Astrocyte of the cerebellum (primary cell): ENCODE results near the gene AKT2.
A peak's percentile ranks its signal among the peaks of the same experiment; 100 is the strongest.

Experiments
- DNase-seq: peaks from one replicate; pipeline ENCODE4 v3.0.0-alpha.2; 2011; ENCODE audit warnings: low read depth
- H3K4me3 ChIP-seq: 2 replicates; pipeline ENCODE4 v1.5.1; 2011; ENCODE audit warnings: mild to moderate bottlenecking, low read depth, low read length, moderate library complexity
- CTCF ChIP-seq: IDR thresholded peaks from 2 replicates; pipeline ENCODE4 v1.5.1; 2012; ENCODE audit warnings: low read length, low read depth, moderate library complexity, mild to moderate bottlenecking; ENCODE audit errors: missing control alignments
- in situ Hi-C: cut with HindIII; loops from 2 replicates; pipeline ENCODE4 v1.10.0; 2017; ENCODE audit warnings: low sequenced_read_pairs

The AKT2 gene

DNA sequence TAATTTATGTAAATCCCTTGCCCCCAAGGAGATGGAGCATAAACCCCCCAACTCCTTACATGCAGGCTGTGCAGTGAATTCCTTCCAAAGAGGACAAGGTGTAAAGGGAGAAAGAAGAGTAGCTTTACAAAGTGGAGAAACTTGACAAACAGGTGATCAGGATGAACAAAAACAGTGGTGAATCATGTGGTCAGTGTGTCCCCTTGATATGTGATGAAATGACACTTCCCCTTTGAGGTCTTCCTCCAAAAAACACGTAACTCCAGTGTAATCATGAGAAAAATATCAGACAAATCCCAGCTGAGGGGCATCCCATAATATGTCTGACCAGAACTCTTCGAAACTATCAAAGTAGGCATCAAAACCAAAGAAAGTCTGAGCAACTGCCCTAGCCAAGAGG lies 29.5 kb upstream of the AKT2 start:
- in situ Hi-C loops, result no loop called here
- H3K4me3 ChIP-seq, result no peak overlapping the region
- no peak for TF ChIP-seq CTCF
- no peak for DNase-seq

DNA sequence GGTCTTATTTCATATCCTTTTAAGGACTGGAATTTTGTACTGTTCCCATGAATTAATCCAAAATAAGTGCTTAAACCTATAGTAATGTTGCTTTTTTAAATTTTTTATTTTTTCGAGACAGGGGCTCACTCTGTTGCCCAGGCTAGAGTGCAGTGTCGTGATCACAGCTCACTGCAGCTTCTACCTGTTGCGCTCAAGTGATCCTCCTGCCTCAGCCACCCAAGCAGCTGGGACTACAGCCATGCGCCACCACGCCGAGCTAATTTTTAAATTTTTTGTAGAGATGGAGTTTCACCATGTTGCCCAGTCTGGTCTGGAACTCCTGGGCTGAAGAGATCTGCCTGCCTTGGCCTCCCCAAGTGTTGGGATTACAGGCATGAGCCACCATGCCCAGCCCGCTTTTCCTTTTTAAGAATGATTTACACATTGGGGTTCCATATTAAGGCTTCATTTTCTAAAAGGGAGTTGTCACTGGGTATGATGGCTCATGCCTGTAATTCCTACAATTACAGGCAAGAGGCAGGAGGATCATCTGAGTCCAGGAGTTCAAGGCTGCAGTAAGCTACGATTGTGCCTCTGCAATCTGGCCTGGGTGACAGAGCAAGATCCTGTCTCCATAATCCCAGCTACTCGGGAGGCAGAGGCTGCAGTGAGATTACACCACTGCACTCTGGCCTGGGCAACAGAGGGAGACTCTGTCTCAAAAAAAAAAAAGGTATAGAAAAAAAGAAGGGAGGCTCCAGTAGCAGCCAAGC lies 28.3 kb upstream of the AKT2 start:
- DNase-seq, result no peak
- in situ Hi-C loops, result no loop called here
- no peak for TF ChIP-seq CTCF
- no peak overlapping the region for H3K4me3 ChIP-seq

DNA sequence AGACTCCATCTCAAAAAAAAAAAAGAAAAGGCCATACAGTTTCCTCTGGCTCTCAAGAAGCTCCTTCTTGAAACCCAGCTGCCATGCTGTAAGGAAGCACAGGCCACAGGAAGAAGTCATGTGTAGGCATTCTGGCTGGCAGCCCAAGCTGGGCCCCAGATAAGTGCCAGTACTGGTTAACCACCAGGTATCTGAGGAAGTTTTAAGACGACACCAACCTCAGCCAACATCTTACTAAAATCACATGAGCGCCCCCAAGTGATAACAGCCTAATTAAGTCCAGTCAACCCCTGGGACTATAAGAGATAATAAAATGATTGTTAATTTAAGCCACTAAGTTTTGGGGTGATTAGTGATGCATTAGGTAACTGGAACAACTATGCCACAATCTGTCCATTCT lies 27.4 kb upstream of the AKT2 start:
- in situ Hi-C loops, result no loop called here
- DNase-seq, result no peak
- H3K4me3 ChIP-seq, result no peak overlapping the region
- no peak for TF ChIP-seq CTCF

GRCh38 chr19:40309666-40310065 lies 24.5 kb upstream of the AKT2 start:
- DNase-seq, result no peak
- TF ChIP-seq CTCF, result no peak
- H3K4me3 ChIP-seq, result no peak overlapping the region
- in situ Hi-C loops, result no loop called here

- TF ChIP-seq CTCF, result peak; percentile 78
- no peak overlapping the region for H3K4me3 ChIP-seq
These were observed 20.3 kb upstream of the AKT2 start for GRCh38 chr19:40305403-40305802.

DNA sequence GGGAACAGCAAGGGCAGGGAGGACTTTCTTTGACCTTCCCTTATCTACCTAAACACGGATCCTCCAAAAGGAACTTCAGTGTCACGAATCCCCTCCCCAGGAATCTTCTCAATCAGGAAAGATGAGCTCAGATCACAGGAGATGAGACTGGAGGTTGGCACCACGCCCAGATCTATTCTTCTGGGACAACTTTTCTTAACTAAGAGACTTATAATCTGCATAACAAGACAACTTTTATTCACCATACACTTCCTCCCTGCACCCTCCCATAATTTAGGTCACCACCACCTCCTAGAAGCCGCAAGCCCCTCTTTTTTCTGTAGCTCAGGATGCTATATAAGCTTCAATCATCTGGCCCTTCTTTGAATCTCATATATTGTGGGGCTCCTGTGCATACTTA lies 19.2 kb upstream of the AKT2 start:
- in situ Hi-C loops, result no loop called here

More at GRCh38 chr19:40305403-40305802, 20.3 kb upstream of the AKT2 start:
- peak; percentile 86 for DNase-seq
- in situ Hi-C loops, result no loop called here

More for the DNA sequence above, 19.2 kb upstream of the AKT2 start:
- H3K4me3 ChIP-seq, result no peak overlapping the region
- no peak for DNase-seq
- no peak for TF ChIP-seq CTCF
